Hepatocyte (in vitro differentiated cells): ENCODE measurements around the gene ADAMTS5. TPM values are rescaled to one million over a fixed set of nuclear protein-coding genes. Genes with fewer than 3 reads are reported as not detected.
A peak's percentile ranks its signal among the peaks of the same experiment; 100 is the strongest.

Experiments
- DNase-seq: peaks from one replicate; pipeline ENCODE4 v3.0.0-alpha.2; 2016; ENCODE audit warnings: low spot score
- H2AFZ ChIP-seq: fragments of 200-600 bp; sonication (generic); 2 replicates; pipeline ENCODE4 v1.6.0; 2016; ENCODE audit warnings: antibody characterized with exemption, mild to moderate bottlenecking
- H3K27ac ChIP-seq: fragments of 200-600 bp; sonication (generic); 2 replicates; pipeline ENCODE4 v1.5.1; 2016; ENCODE audit warnings: mild to moderate bottlenecking
- H3K27me3 ChIP-seq: fragments of 200-600 bp; sonication (generic); 2 replicates; pipeline ENCODE4 v1.6.1; 2016
- H3K36me3 ChIP-seq: fragments of 200-600 bp; sonication (generic); replicated peaks from 2 replicates; pipeline ENCODE4 v1.5.1; 2016; ENCODE audit warnings: low read depth; ENCODE audit not compliant: insufficient read depth
- H3K4me1 ChIP-seq: fragments of 200-600 bp; sonication (generic); 2 replicates; pipeline ENCODE4 v1.5.1; 2016; ENCODE audit warnings: mild to moderate bottlenecking, moderate library complexity; ENCODE audit not compliant: insufficient read depth
- H3K4me2 ChIP-seq: fragments of 200-600 bp; sonication (generic); 2 replicates; pipeline ENCODE4 v1.6.0; 2016
- H3K4me3 ChIP-seq: fragments of 200-600 bp; sonication (generic); 2 replicates; pipeline ENCODE4 v1.5.1; 2016; ENCODE audit warnings: mild to moderate bottlenecking
- H3K79me2 ChIP-seq: fragments of 200-600 bp; sonication (generic); 2 replicates; pipeline ENCODE4 v1.6.0; 2017; ENCODE audit warnings: mild to moderate bottlenecking
- H3K9me2 ChIP-seq: fragments of 200-600 bp; sonication (generic); replicated peaks from 2 replicates; pipeline ENCODE4 v1.6.0; 2017; ENCODE audit warnings: mild to moderate bottlenecking; ENCODE audit not compliant: insufficient read depth
- H3K9me3 ChIP-seq: fragments of 200-600 bp; sonication (generic); 2 replicates; pipeline ENCODE4 v1.5.1; 2016; ENCODE audit warnings: low read depth, mild to moderate bottlenecking
- H4K20me1 ChIP-seq: fragments of 200-600 bp; sonication (generic); 2 replicates; pipeline ENCODE4 v1.6.0; 2016; ENCODE audit warnings: mild to moderate bottlenecking; ENCODE audit not compliant: insufficient read depth, poor library complexity, severe bottlenecking
- CTCF ChIP-seq: fragments of 200-600 bp; sonication (generic); IDR thresholded peaks from 2 replicates; pipeline ENCODE4 v1.5.1; 2016; ENCODE audit warnings: antibody characterized with exemption, mild to moderate bottlenecking; ENCODE audit not compliant: poor library complexity
- EZH2 ChIP-seq: fragments of 200-600 bp; sonication (generic); IDR thresholded peaks from 2 replicates; pipeline ENCODE4 v1.6.1; 2016; ENCODE audit warnings: antibody characterized with exemption, mild to moderate bottlenecking, borderline replicate concordance
- EZH2phosphoT487 ChIP-seq: fragments of 200-600 bp; sonication (generic); IDR thresholded peaks from one replicate; pipeline ENCODE4 v1.6.1; 2018; ENCODE audit warnings: antibody characterized with exemption, mild to moderate bottlenecking, low read depth, moderate library complexity; ENCODE audit not compliant: unreplicated experiment, severe bottlenecking
- WGBS: methylation state at CpG from one replicate; pipeline ENCODE4 v1.1.6; 2016; ENCODE audit warnings: low lambda C conversion rate; ENCODE audit errors: missing lambda C conversion rate; 5-methylcytosine and 5-hydroxymethylcytosine counted together
- polyA plus RNA-seq: library from polyadenylated mRNA; unstranded; fragments of >200 nt; fragmentation: Nextera tagmentation; extraction: Ambion mirVana; gene quantifications from 2 replicates; pipeline ENCODE4 v1.2.1, GENCODE V29; 2016
- total RNA-seq: library from RNA; depleted of rRNA; stranded (reverse); fragments of >200 nt; gene quantifications from 2 replicates; pipeline ENCODE4 v1.2.3, GENCODE V29; 2014

ADAMTS5 gene
- total and polyA plus RNA-seq, 2 experiments from 2014 or later = 1.4 to 3.1 TPM

- H3K9me3 ChIP-seq = no peaks in the 10 kb centered on the region
- H3K27me3 ChIP-seq = peaks cover 52% of the 10 kb centered on the region
- no peaks in the 10 kb centered on the region for H4K20me1 ChIP-seq
- H2AFZ ChIP-seq = peak overlapping the region; percentile 84
- no peak overlapping the region for H3K27ac ChIP-seq
- H3K4me3 ChIP-seq = peak overlapping the region; percentile 70
- no peaks in the 10 kb centered on the region for H3K9me2 ChIP-seq
- peak; percentile 54 for TF ChIP-seq EZH2
- no peak for TF ChIP-seq EZH2phosphoT487
- peak; percentile 38 for TF ChIP-seq CTCF
- H3K79me2 ChIP-seq = no peaks in the 10 kb centered on the region
- H3K4me2 ChIP-seq = peak overlapping the region; percentile 85
- H3K36me3 ChIP-seq = no peaks in the 10 kb centered on the region
- 24% methylated on average over 52 of the region's 58 CpGs for WGBS
- peak; percentile 51 for DNase-seq
- peaks cover 7% of the 10 kb centered on the region for H3K4me1 ChIP-seq
Observed at GRCh38 chr21:26965040-26965906, 1.6 kb downstream of the ADAMTS5 start.

GRCh38 chr21:26964170-26964778 lies 2.6 kb downstream of the ADAMTS5 start:
- peak overlapping the region; percentile 11 for H3K27ac ChIP-seq
- peak overlapping the region; percentile 85 for H3K4me2 ChIP-seq
- peaks cover 48% of the 10 kb centered on the region for H3K27me3 ChIP-seq
- TF ChIP-seq EZH2phosphoT487 = no peak
- TF ChIP-seq CTCF = no peak
- no peak for TF ChIP-seq EZH2
- no peaks in the 10 kb centered on the region for H3K36me3 ChIP-seq
- H3K9me3 ChIP-seq = no peaks in the 10 kb centered on the region
- DNase-seq = no peak
- no peaks in the 10 kb centered on the region for H4K20me1 ChIP-seq
- no peak overlapping the region for H3K4me3 ChIP-seq
- H3K79me2 ChIP-seq = no peaks in the 10 kb centered on the region
- H3K4me1 ChIP-seq = peaks cover 7% of the 10 kb centered on the region
- H3K9me2 ChIP-seq = no peaks in the 10 kb centered on the region
- no peak overlapping the region for H2AFZ ChIP-seq
- WGBS = 83% methylated on average over 14 of the region's 14 CpGs

GRCh38 chr21:26962621-26963181 lies 4.2 kb downstream of the ADAMTS5 start:
- H3K79me2 ChIP-seq = no peaks in the 10 kb centered on the region
- peaks cover 7% of the 10 kb centered on the region for H3K4me1 ChIP-seq
- no peaks in the 10 kb centered on the region for H4K20me1 ChIP-seq
- H3K4me2 ChIP-seq = peak overlapping the region; percentile 85
- no peaks in the 10 kb centered on the region for H3K9me2 ChIP-seq
- H3K36me3 ChIP-seq = no peaks in the 10 kb centered on the region
- TF ChIP-seq EZH2 (no peak), CTCF (no peak), EZH2phosphoT487 (no peak)
- H3K27me3 ChIP-seq = peaks cover 34% of the 10 kb centered on the region
- no peak overlapping the region for H3K4me3 ChIP-seq
- no peaks in the 10 kb centered on the region for H3K9me3 ChIP-seq
- DNase-seq = no peak
- no peak overlapping the region for H3K27ac ChIP-seq
- WGBS = 78% methylated on average over 3 of the region's 3 CpGs
- no peak overlapping the region for H2AFZ ChIP-seq
